Hepatocyte (in vitro differentiated cells): ENCODE measurements around the gene SREBF1. TPM values are rescaled to one million over a fixed set of nuclear protein-coding genes. Genes with fewer than 3 reads are reported as not detected.

Experiments
- DNase-seq: peaks from one replicate; pipeline ENCODE4 v3.0.0-alpha.2; 2016; ENCODE audit warnings: low spot score
- H2AFZ ChIP-seq: fragments of 200-600 bp; sonication (generic); 2 replicates; pipeline ENCODE4 v1.6.0; 2016; ENCODE audit warnings: antibody characterized with exemption, mild to moderate bottlenecking
- H3K27ac ChIP-seq: fragments of 200-600 bp; sonication (generic); 2 replicates; pipeline ENCODE4 v1.5.1; 2016; ENCODE audit warnings: mild to moderate bottlenecking
- H3K27me3 ChIP-seq: fragments of 200-600 bp; sonication (generic); 2 replicates; pipeline ENCODE4 v1.6.1; 2016
- H3K36me3 ChIP-seq: fragments of 200-600 bp; sonication (generic); replicated peaks from 2 replicates; pipeline ENCODE4 v1.5.1; 2016; ENCODE audit warnings: low read depth; ENCODE audit not compliant: insufficient read depth
- H3K4me1 ChIP-seq: fragments of 200-600 bp; sonication (generic); 2 replicates; pipeline ENCODE4 v1.5.1; 2016; ENCODE audit warnings: mild to moderate bottlenecking, moderate library complexity; ENCODE audit not compliant: insufficient read depth
- H3K4me2 ChIP-seq: fragments of 200-600 bp; sonication (generic); 2 replicates; pipeline ENCODE4 v1.6.0; 2016
- H3K4me3 ChIP-seq: fragments of 200-600 bp; sonication (generic); 2 replicates; pipeline ENCODE4 v1.5.1; 2016; ENCODE audit warnings: mild to moderate bottlenecking
- H3K79me2 ChIP-seq: fragments of 200-600 bp; sonication (generic); 2 replicates; pipeline ENCODE4 v1.6.0; 2017; ENCODE audit warnings: mild to moderate bottlenecking
- H3K9me2 ChIP-seq: fragments of 200-600 bp; sonication (generic); replicated peaks from 2 replicates; pipeline ENCODE4 v1.6.0; 2017; ENCODE audit warnings: mild to moderate bottlenecking; ENCODE audit not compliant: insufficient read depth
- H3K9me3 ChIP-seq: fragments of 200-600 bp; sonication (generic); 2 replicates; pipeline ENCODE4 v1.5.1; 2016; ENCODE audit warnings: low read depth, mild to moderate bottlenecking
- H4K20me1 ChIP-seq: fragments of 200-600 bp; sonication (generic); 2 replicates; pipeline ENCODE4 v1.6.0; 2016; ENCODE audit warnings: mild to moderate bottlenecking; ENCODE audit not compliant: insufficient read depth, poor library complexity, severe bottlenecking
- EZH2 ChIP-seq: fragments of 200-600 bp; sonication (generic); IDR thresholded peaks from 2 replicates; pipeline ENCODE4 v1.6.1; 2016; ENCODE audit warnings: antibody characterized with exemption, mild to moderate bottlenecking, borderline replicate concordance
- EZH2phosphoT487 ChIP-seq: fragments of 200-600 bp; sonication (generic); IDR thresholded peaks from one replicate; pipeline ENCODE4 v1.6.1; 2018; ENCODE audit warnings: antibody characterized with exemption, mild to moderate bottlenecking, low read depth, moderate library complexity; ENCODE audit not compliant: unreplicated experiment, severe bottlenecking
- WGBS: methylation state at CpG from one replicate; pipeline ENCODE4 v1.1.6; 2016; ENCODE audit warnings: low lambda C conversion rate; ENCODE audit errors: missing lambda C conversion rate; 5-methylcytosine and 5-hydroxymethylcytosine counted together
- polyA plus RNA-seq: library from polyadenylated mRNA; unstranded; fragments of >200 nt; fragmentation: Nextera tagmentation; extraction: Ambion mirVana; gene quantifications from 2 replicates; pipeline ENCODE4 v1.2.1, GENCODE V29; 2016
- total RNA-seq: library from RNA; depleted of rRNA; stranded (reverse); fragments of >200 nt; gene quantifications from 2 replicates; pipeline ENCODE4 v1.2.3, GENCODE V29; 2014
- TF ChIP-seq, protein P1 (sequence below): fragments of 200-600 bp; sonication (generic); IDR thresholded peaks from 2 replicates; pipeline ENCODE4 v1.5.1; 2016; ENCODE audit warnings: antibody characterized with exemption, mild to moderate bottlenecking; ENCODE audit not compliant: poor library complexity

Gene SREBF1
- total and polyA plus RNA-seq, 2 experiments from 2014 or later = 57.1 to 140 TPM

DNA sequence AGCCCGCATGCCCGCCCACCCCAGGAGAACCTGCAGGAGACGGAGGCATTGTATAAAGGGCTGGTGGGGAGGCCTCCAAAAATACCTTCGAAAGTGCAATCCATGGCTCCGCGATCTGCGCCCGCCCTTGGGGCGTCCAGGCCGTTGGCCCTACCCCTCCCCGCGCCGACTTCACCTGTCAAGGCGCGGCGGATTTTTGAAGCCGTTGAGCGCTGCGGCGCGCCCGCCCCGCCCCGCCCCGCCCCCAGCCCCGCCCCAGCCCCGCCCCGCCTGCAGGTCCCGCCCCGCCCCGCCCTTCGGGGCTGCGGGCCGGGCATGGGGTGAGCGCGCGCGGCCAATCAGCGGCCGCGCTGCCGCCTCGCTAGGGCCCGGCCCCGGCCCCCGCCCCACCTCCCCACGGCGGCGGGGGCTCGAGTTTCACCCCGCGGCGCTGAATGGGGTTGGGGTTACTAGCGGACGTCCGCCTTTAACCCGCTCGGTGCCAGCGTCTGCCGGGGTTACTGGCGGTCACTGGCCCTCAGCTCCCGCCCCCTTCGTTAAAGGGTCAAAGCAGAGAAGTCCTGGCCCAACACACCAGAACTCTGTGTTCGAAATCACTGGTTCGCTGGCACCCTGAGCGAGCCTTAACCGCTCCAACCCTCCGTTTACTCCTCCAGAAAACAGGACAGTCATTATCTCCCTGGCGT lies 13.2 kb downstream of the SREBF1 start:
- H3K27ac ChIP-seq = peak overlapping the region; percentile 94
- peaks cover 54% of the 10 kb centered on the region for H3K4me1 ChIP-seq
- H3K79me2 ChIP-seq = peaks cover 87% of the 10 kb centered on the region
- peak overlapping the region; percentile 31 for H3K4me3 ChIP-seq
- H3K27me3 ChIP-seq = no peaks in the 10 kb centered on the region
- H4K20me1 ChIP-seq = peaks cover 37% of the 10 kb centered on the region
- DNase-seq = peak; percentile 97
- TF ChIP-seq, protein P1, sequence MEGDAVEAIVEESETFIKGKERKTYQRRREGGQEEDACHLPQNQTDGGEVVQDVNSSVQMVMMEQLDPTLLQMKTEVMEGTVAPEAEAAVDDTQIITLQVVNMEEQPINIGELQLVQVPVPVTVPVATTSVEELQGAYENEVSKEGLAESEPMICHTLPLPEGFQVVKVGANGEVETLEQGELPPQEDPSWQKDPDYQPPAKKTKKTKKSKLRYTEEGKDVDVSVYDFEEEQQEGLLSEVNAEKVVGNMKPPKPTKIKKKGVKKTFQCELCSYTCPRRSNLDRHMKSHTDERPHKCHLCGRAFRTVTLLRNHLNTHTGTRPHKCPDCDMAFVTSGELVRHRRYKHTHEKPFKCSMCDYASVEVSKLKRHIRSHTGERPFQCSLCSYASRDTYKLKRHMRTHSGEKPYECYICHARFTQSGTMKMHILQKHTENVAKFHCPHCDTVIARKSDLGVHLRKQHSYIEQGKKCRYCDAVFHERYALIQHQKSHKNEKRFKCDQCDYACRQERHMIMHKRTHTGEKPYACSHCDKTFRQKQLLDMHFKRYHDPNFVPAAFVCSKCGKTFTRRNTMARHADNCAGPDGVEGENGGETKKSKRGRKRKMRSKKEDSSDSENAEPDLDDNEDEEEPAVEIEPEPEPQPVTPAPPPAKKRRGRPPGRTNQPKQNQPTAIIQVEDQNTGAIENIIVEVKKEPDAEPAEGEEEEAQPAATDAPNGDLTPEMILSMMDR = no peak
- TF ChIP-seq EZH2 (no peak), EZH2phosphoT487 (no peak)
- H3K4me2 ChIP-seq = peak overlapping the region; percentile 94
- no peak overlapping the region for H2AFZ ChIP-seq
- no peaks in the 10 kb centered on the region for H3K9me2 ChIP-seq
- H3K9me3 ChIP-seq = no peaks in the 10 kb centered on the region
- 2% methylated on average over 51 of the region's 69 CpGs for WGBS
- no peaks in the 10 kb centered on the region for H3K36me3 ChIP-seq

DNA sequence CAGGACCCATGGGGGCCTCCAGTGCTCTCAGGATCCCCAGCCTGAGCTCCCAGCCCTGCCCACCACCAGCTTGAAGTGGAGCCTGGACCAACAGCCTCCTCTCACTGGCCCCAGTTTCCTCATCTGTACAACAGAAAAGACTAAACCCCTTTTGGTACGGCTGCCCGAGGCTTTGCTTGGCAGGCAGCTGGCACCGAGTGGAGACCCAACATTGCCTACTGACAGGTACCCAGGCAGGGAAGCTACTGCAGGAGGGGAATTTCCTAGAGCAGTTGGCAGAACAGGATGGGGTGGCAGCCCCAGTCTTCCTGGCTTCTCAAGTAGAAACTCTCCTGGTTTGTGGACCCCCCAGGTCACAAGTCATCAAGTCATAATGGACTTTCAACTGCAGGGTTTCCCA lies 14.2 kb downstream of the SREBF1 start:
- Histone ChIP-seq H3K27me3 (no peaks in the 10 kb centered on the region), H3K4me2 (peak overlapping the region; percentile 94), H3K27ac (peak overlapping the region; percentile 63), H3K79me2 (peaks cover 77% of the 10 kb centered on the region), H3K9me3 (no peaks in the 10 kb centered on the region), H4K20me1 (peaks cover 39% of the 10 kb centered on the region), H3K9me2 (no peaks in the 10 kb centered on the region), H3K4me3 (peak overlapping the region; percentile 31), H3K4me1 (peaks cover 58% of the 10 kb centered on the region), H2AFZ (no peak overlapping the region), H3K36me3 (no peaks in the 10 kb centered on the region)
- 94% methylated on average over 3 of the region's 3 CpGs for WGBS
- TF ChIP-seq, protein P1 = no peak
- TF ChIP-seq EZH2phosphoT487 (no peak), EZH2 (no peak)
- DNase-seq = no peak

DNA sequence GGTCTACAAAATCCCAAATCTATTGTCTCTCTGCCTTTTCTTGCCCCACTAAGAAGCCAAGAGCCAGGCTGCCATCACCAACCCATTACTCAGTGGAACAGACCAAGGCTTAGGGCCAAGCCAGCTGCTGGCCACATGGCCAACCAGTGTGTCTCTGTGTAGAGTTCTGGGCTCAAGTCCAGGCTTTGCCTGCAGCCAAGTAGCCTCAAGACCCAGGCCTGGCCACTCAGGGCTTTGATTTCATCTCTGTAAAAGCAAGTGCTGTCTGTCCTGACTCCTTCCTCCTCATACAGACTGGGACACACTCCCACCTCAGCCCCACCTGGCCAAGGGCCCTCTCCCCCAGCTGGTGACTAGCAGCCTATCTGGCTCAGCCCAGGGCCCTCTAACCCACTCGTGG lies 14.6 kb downstream of the SREBF1 start:
- H3K4me2 ChIP-seq = peak overlapping the region; percentile 94
- no peaks in the 10 kb centered on the region for H3K27me3 ChIP-seq
- peaks cover 58% of the 10 kb centered on the region for H3K4me1 ChIP-seq
- no peaks in the 10 kb centered on the region for H3K9me2 ChIP-seq
- no peak overlapping the region for H3K27ac ChIP-seq
- no peak overlapping the region for H2AFZ ChIP-seq
- H3K79me2 ChIP-seq = peaks cover 73% of the 10 kb centered on the region
- DNase-seq = no peak
- TF ChIP-seq, protein P1 = no peak
- TF ChIP-seq EZH2phosphoT487 (no peak), EZH2 (no peak)
- WGBS = 94% methylated on average over 1 of the region's 1 CpG
- no peaks in the 10 kb centered on the region for H3K36me3 ChIP-seq
- no peaks in the 10 kb centered on the region for H3K9me3 ChIP-seq
- peak overlapping the region; percentile 31 for H3K4me3 ChIP-seq
- peaks cover 40% of the 10 kb centered on the region for H4K20me1 ChIP-seq
